ENCODE results near the gene NPLOC4. TPM values are rescaled to one million over a fixed set of nuclear protein-coding genes. Genes with fewer than 3 reads are reported as not detected.

Gene NPLOC4
- total RNA-seq, 1 donor from 2014 or later = 44.1 TPM

GRCh38 chr17:81549031-81549557 is 87.8 kb downstream of the NPLOC4 start:
- H3K79me2 ChIP-seq (ENCODE audit: low read depth) = peaks cover 15% of the 10 kb centered on the region
- H3K36me3 Mint-ChIP-seq = peaks cover 11% of the 10 kb centered on the region

GRCh38 chr17:81547614-81547982 is 89.3 kb downstream of the NPLOC4 start:
- peaks cover 3% of the 10 kb centered on the region for H3K27me3 Mint-ChIP-seq (ENCODE audit: insufficient read depth, low read depth)
- DNase-seq (ENCODE audit: low spot score) = no peak
- H3K27ac Mint-ChIP-seq = no peak overlapping the region
- TF ChIP-seq EZH2 (IDR thresholded peaks at IDR 0.05) (no peak), CTCF (IDR thresholded peaks at IDR 0.05) (no peak), EZH2phosphoT487 (IDR thresholded peaks at IDR 0.05) (no peak)
- peaks cover 5% of the 10 kb centered on the region for H3K4me1 ChIP-seq
- no peak overlapping the region for H3K4me2 ChIP-seq
- H3K36me3 ChIP-seq = no peaks in the 10 kb centered on the region
- no peaks in the 10 kb centered on the region for H3K9me3 Mint-ChIP-seq
- H3K27ac ChIP-seq = no peak overlapping the region
- peaks cover 3% of the 10 kb centered on the region for H3F3A ChIP-seq (ENCODE audit: low read depth)
- peaks cover 11% of the 10 kb centered on the region for H3K36me3 Mint-ChIP-seq
- H3K9me3 ChIP-seq (ENCODE audit: low read depth) = no peaks in the 10 kb centered on the region
- no peaks in the 10 kb centered on the region for H3K27me3 ChIP-seq
- H4K20me1 ChIP-seq (ENCODE audit: low read depth) = peaks cover 6% of the 10 kb centered on the region
- H3K4me3 ChIP-seq = no peak overlapping the region
- H3K79me2 ChIP-seq (ENCODE audit: low read depth) = peaks cover 15% of the 10 kb centered on the region
- peaks cover 17% of the 10 kb centered on the region for H3K4me1 Mint-ChIP-seq
- no peak overlapping the region for H3K9ac ChIP-seq
- H3K4me3 Mint-ChIP-seq = no peak overlapping the region
- H2AFZ ChIP-seq (replicated peaks) = no peak overlapping the region

More at GRCh38 chr17:81549031-81549557, 87.8 kb downstream of the NPLOC4 start:
- Histone ChIP-seq H3K4me2 (no peak overlapping the region), H3F3A (ENCODE audit: low read depth) (peaks cover 16% of the 10 kb centered on the region), H4K20me1 (ENCODE audit: low read depth) (peaks cover 6% of the 10 kb centered on the region), H3K4me3 (no peak overlapping the region), H3K36me3 (no peaks in the 10 kb centered on the region), H3K27ac (no peak overlapping the region), H3K27me3 (no peaks in the 10 kb centered on the region), H3K4me1 (peaks cover 5% of the 10 kb centered on the region), H2AFZ (replicated peaks) (no peak overlapping the region), H3K9me3 (ENCODE audit: low read depth) (no peaks in the 10 kb centered on the region), H3K9ac (no peak overlapping the region)
- H3K4me1 Mint-ChIP-seq = peaks cover 29% of the 10 kb centered on the region
- TF ChIP-seq EZH2 (IDR thresholded peaks at IDR 0.05) (no peak), CTCF (IDR thresholded peaks at IDR 0.05) (no peak), EZH2phosphoT487 (IDR thresholded peaks at IDR 0.05) (no peak)
- peak overlapping the region; percentile 94 for H3K4me3 Mint-ChIP-seq
- no peaks in the 10 kb centered on the region for H3K9me3 Mint-ChIP-seq
- H3K27me3 Mint-ChIP-seq (ENCODE audit: insufficient read depth, low read depth) = peaks cover 11% of the 10 kb centered on the region
- no peak overlapping the region for H3K27ac Mint-ChIP-seq
- no peak for DNase-seq (ENCODE audit: low spot score)

GRCh38 chr17:81546906-81547613 is 89.9 kb downstream of the NPLOC4 start:
- peaks cover 17% of the 10 kb centered on the region for H3K4me1 Mint-ChIP-seq
- H3K36me3 ChIP-seq = no peaks in the 10 kb centered on the region

More at GRCh38 chr17:81546906-81547613, 89.9 kb downstream of the NPLOC4 start:
- Mint-ChIP-seq H3K9me3 (no peaks in the 10 kb centered on the region), H3K36me3 (peaks cover 13% of the 10 kb centered on the region), H3K27ac (no peak overlapping the region), H3K27me3 (ENCODE audit: insufficient read depth, low read depth) (peaks cover 3% of the 10 kb centered on the region), H3K4me3 (no peak overlapping the region)
- Histone ChIP-seq H3F3A (ENCODE audit: low read depth) (no peaks in the 10 kb centered on the region), H2AFZ (replicated peaks) (no peak overlapping the region), H4K20me1 (ENCODE audit: low read depth) (peaks cover 6% of the 10 kb centered on the region), H3K27ac (no peak overlapping the region), H3K9me3 (ENCODE audit: low read depth) (no peaks in the 10 kb centered on the region), H3K4me2 (no peak overlapping the region), H3K79me2 (ENCODE audit: low read depth) (peaks cover 15% of the 10 kb centered on the region), H3K27me3 (no peaks in the 10 kb centered on the region), H3K4me3 (no peak overlapping the region), H3K4me1 (peaks cover 5% of the 10 kb centered on the region), H3K9ac (no peak overlapping the region)
- TF ChIP-seq EZH2 (IDR thresholded peaks at IDR 0.05) (no peak), CTCF (IDR thresholded peaks at IDR 0.05) (no peak), EZH2phosphoT487 (IDR thresholded peaks at IDR 0.05) (no peak)
- DNase-seq (ENCODE audit: low spot score) = no peak

Data from neural progenitor cell (in vitro differentiated cells).